ENCODE results near the gene AK9.
A peak's percentile ranks its signal among the peaks of the same experiment; 100 is the strongest.

AK9 gene

DNA sequence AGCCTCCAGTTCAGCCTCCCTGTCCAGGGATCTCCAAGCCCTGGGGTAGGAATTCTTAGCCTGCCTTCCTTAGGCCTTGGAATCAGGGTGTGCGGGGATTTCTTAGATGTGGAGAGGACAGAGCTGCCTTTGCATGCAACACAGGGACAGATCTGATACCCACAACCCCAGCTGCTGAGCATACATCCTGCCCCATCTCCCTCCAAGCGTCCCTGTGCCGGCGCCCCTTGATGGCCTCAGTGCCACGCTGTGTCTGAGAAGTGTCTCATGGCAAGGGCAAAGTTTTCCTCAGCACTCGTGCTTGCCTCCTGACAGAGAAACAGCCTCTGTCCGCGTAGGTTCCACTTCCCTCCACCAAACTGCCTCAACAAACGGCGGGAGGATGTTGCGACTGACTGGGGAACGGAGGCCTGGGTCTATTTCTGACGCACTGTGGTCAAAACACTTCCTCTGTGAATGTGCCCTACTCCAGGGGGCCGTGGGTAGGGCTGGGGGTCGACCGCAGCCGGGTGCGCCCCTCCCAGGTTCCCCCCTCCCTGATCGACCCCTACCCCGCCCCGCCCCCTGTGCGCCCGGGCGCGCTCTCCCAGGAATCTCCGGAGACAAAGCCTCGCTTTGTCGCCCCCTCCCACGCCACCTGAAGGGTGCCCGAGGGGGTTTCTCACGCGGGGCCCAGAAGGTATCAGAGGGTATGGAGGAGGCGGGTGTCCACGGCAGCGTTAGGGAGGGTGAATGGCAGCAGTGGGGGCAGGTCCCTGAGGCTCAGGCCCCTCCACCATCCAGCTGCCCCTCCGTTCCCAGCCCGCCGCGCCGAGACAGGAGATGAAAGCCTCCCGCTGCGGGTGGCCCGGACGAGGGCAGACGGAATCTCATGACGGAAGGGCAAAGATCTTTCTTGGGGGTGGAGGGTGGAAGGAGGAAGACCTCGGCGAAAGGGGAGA is 236.2 kb downstream of the AK9 start:
- peak; percentile 83 for DNase-seq

DNA sequence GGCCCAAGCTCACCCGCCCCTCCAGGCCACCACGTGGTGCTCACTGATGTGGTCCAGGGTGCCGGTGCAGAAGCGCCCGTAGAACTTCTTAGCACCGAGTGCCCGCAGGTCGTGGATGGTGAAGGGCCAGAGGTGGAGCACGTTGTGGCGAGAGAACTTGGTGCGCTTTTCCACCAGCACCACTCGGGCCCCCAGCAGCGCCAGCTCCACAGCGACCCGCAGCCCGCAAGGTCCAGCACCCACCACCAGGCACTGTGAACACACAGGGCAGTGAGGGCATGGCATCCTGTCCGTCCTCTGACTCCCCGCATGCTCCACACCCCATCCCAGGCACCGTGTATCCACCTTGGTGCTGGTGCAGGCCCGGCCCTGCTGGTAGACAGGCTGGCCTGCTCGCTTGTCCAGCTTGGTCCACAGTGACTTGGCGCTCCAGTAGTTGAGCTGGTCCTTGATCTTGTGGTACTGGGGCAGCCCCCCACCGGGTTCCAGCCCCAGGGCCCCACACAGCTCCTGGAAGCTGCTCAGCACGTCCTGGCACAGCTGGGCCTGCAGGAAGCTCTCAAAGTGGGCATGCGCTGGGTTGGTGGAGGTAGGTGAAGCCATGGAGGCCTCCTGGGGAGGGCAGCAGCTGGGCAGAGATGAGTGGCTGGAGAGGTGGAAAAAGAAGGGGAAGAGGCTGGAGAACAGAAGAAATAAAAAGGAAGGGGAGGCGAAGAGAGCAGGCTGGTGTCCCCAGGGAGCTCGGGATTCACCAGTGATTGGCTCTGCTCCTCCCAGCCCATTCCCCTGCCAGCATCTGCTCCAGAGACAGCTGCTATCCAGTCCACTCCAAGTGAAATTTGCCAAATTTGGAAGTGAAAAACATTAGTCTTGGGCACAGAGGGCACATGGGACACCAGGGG is 237.2 kb downstream of the AK9 start:
- DNase-seq, result no peak

DNA sequence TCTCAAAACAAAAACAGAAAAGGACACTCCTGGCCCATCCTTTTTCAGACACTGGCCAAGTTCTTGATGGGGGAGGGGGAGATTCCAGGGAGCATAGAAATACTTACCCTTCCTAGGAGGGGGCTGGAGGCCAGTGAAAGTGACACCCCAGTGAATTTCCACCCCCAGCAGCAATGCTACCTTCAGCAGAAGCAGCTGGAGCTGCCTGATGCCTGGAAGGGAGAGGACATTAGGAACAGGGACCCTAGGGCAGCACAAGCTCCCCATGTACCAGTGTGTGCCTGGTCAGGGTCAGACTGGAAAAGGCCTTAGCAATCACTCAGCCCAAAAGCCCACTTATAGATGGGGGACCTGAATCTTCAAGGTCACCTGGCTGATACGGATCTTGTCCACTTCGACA is 237.8 kb downstream of the AK9 start:
- no peak for DNase-seq

DNA sequence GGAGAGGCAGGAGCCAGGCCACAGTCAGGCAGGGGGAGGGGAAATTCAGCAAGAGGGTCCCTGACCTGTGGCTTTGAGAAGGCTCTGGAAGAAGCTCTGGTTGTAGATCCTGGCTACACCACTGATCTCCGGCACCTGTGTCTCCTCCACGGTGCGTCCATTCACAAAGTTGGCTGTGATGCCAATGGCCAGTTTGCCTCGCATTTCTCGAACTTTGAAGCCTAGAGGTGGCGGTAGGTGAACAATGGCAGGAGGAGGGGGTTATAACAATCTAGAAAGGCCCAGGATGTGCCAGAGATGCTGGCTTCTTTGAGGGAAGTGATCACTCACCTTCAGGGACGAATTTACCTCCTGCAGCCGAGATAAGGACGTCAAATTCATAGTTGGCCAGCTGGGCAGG is 238.8 kb downstream of the AK9 start:
- DNase-seq, result no peak

DNA sequence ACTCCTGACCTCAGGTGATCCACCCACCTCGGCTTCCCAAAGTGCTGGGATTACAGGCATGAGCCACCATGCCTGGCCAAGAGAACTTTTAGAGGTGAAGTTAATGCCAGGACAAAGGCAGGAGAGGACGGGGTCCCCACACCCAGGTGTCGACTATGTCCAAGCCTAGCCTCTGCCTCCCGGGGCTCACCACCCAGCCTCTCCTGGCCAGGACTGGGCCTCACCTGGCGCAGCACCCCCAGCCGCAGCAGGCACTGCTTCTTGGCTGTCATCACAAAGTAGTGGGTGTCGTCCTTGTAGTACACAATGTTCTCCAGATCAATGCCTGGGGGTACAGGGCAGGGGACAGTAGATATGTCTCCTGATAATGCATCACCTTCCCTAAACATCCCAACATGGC is 239.6 kb downstream of the AK9 start:
- DNase-seq, result no peak

DNA sequence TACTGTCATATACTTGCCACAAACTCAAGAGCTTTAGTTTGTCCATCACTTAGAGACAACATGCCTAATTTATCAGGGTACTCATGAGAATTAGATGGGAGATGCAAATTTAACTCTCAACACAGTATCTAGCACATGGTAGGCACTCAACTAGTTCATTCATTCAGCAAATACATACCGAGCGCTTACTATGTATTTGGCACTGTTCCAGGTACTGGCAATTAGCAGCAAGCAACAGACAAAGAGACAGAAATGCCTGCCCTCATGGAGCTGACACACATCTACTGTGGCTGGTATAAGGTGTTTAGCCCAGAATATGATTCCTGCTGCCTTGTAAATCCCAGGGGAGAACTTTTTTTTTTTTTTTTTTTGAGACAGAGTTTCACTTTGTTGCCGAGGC is 240.2 kb downstream of the AK9 start:
- no peak for DNase-seq

DNA sequence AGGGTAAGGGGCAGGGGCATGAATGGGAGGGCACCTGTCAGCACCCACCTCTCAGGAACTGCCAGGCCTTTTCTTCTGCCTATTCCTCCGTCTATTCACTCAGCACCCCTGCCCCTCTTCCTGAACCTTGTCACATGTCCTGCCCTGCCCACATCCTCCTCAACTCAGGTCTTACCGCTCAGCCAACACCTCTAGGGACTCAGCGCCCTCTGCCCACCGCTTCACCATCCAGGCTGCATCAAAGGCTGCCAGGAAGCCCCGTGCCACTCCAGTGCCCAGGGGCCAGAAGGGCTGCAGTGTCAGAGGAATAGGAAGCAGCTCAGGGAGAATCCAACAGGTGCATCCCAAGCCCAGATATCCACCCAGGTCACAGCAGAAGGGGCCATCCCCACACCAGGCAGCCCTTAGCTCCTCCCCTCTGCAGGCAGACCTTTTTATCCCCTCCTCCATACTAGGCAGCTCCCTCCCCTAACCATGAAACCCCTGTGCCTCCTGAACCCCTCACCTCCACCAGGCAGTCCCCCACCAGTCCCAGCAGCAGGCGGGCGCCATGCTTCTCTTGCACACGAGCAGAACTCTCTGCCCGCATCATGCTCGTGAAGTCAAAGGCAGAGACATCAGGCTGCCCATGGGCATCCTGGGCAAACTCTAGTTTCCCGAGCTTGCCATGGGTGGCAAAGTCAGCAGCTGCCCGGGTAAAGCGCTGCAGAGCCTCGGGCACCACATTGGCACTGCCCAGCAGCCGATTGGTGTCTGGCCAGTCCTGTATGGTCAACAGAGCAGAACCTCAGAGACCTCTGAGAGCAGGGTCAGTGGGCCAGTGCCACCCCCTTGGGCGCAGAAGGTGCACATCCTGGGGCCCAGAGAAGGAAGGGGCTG is 241.0 kb downstream of the AK9 start:
- DNase-seq, result peak; percentile 41

DNA sequence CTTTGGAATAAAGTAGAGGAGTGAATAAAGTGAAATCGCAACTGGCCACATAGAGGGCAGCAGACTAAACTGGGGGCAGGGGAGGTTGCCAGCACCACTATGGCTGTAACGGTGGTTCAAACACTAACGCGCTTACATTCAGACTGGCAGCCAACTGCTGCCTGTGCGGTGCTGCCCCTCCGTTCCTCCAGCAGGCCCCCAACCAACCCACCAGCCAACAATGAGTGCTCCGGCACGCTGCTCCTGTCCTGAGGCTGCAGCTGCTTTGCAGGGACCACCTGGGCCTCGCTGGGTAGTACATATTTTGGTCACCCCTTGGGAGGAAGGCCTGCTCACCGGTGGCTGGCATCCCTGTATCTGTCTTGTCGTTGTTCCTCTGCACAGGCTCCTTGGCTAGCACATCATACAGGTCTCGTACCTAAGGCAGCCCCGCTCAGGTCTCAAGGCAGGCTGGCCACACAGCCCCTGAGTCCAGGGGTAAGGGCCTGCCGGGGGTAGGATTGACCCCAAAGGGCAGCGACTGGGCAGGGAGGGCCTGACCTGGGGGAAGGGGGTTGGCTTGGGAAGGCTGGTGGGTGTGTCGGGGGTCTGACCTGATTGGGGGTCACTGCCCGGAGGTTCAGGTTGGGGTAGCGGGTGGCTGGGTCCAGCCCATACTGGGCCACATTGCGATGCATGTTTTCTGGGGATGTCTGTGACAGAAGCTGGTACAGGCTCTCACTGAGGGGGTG is 241.8 kb downstream of the AK9 start:
- DNase-seq, result no peak

DNA sequence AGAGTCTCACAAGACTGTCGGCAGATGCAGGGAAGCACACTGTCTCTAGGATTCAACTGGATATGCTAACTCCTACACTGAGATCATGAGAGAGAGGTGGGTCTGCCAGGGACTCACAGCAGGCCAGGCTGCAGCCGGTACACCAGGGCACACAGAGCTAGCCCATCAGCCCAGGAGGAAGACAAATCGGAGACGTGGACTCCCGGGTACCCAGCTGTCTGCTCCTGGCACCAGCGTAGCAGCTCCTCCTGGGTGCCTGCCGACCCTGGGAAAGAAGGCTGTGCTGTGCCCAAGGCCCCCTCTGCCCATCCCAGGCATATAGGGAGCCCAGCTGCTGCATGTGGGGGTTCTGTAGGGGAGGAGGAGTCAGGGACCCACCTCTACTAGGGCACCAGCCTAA is 242.4 kb downstream of the AK9 start:
- DNase-seq, result no peak

DNA sequence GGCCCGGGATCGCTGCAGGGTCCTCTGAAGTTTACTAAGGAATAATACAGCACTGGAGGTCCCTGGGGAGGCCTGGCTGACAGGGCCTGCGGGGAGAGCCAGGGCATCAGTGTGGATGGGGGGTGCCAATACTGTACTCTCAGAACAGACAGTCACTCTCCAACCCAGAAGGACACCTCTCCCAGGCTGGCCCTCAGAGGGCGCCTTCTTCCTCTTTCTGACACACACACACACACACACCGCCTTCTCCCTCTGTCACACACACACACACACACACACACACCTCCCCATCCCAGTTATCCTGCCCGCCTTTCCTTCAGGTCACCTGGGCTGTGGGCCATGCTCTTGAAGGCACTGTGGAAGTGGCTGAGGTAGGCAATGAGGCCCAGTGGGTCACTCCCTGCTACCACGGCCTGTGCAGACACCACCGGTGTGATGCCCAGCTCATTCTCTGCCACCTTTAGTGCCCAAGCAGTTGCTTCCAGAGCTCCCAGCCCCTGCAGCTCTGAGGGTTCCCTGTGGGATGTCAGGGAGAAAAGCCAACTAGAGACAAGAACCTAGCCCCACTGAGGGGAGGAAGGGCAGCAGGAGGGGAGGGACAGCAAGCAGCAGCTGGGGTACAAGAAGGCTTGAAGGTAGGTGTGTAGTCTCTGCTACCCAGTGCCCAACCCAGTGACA is 243.0 kb downstream of the AK9 start:
- DNase-seq, result no peak

DNA sequence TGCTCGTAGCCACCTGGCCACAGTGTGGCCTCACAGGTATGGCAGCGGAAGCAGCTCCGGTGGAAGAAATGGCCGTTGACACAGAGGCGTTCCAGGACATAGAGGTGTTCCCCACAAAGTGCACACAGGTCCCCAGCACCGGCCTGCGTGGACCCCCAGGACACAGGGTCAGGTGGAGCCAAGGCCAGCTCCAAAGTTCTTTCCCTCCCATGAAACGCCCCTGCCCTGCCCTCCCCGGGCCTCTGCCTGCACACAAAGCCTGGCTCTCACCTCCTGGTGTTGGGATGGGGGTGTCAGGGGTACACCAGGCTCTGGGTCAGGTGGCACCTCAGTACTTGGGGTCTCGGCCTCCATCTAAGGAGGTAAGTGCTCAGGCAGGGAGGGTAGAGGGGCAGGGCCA is 243.9 kb downstream of the AK9 start:
- DNase-seq, result no peak

DNA sequence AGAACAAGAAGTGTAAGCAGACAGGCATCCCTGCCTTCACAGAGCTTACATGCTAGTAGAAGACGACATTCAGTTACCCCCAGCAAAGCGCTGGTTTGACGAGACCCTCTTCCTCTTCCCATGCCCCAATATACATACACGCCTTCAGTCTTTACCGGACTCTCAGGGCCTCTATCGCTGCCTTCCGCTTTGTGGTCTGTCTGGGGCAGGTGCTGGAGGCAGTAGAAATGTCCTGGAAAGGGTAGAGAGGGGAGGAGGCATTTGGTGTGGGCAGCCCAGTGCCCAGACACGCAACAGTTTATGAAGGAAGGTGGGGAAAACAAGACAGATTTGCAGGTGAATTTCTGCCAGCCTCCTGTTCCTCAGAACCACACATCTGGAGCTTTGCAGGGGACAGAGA is 244.5 kb downstream of the AK9 start:
- DNase-seq, result no peak

DNA sequence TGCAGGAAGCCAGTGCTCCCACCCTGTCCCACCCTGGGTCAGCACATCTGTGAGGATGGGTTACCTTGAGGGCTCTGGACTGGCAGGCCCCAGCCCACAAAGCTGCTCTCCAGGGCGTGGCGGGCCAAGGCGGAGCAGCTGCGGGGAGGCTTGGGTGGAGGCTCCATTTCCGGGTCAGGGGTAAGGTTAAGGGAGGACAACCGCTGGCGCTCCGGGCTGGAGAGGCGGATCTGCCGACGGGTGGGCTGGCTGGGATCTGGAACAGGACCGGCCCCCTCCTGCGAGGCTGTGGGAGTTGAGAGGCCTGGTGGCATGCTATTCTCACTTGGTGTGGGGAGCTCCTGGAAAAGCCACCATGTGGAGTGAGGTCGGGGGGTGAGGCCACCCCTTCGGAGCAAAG is 244.9 kb downstream of the AK9 start:
- no peak for DNase-seq

DNA sequence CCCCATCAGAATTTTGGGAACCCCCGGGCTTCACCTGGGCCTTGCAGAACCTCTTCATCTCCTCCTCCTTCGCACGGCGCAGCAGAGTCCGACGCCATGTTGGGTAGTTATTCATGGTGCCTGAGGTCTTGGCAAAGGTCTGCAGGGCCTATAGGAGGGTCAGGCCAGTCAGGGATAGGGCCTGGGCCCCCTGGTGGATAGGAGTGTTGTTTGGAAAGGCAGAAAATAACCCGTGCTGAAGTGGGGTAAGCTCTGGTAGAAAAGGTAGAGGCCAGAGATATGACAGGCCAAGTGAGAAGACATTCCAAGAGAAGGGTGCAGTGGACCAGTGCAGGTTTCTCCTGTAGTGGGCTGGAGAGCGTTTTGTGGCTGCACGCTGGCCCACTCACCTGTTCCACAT is 245.6 kb downstream of the AK9 start:
- DNase-seq, result no peak

DNA sequence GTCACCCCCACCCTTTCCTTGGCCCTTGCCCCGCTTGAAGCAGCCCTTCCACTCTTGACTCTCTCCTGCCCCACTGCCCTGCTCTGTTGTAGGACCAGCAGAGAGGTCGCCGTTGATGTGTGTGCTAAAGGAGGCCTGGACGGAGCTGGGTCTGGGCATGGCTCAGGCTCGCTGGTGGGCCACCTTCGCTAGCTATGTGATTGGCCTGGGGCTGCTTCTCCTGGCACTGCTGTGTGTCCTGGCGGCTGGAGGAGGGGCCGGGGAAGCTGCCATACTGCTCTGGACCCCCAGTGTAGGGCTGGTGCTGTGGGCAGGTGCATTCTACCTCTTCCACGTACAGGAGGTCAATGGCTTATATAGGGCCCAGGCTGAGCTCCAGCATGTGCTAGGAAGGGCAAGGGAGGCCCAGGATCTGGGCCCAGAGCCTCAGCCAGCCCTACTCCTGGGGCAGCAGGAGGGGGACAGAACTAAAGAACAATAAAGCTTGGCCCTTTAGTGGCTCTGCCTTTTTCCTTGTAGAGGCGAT is 247.5 kb downstream of the AK9 start:
- DNase-seq, result no peak

Data from activated CD4-positive, alpha-beta T cell treated with anti-CD3 and anti-CD28 coated beads, Interleukin-2, Interleukin-6, amounts not matched to agents 100 ng/mL and 50 ng/mL, durations not matched to agents 16 hours and 8 hours (primary cell).